GM23338 (cell line): ENCODE results near the gene PIGS. TPM values are rescaled to one million over a fixed set of nuclear protein-coding genes. Genes with fewer than 3 reads are reported as not detected.

Experiments used
- ATAC-seq: fragments of 200-7000 bp; cut with Tn5 transposase; 3 replicates; pipeline ENCODE4 v1.9.1; 2020
- DNase-seq: peaks from one replicate; pipeline ENCODE4 v3.0.0-alpha.2; 2015; ENCODE audit warnings: low spot score
- H2AFZ ChIP-seq: fragments of 200-600 bp; sonication (generic); 2 replicates; pipeline ENCODE4 v1.8.0; 2016; ENCODE audit warnings: antibody characterized with exemption, mild to moderate bottlenecking, moderate library complexity
- H3F3A ChIP-seq: fragments of 200-600 bp; sonication (generic); replicated peaks from 2 replicates; pipeline ENCODE4 v1.8.0; 2017; ENCODE audit warnings: antibody characterized with exemption, mixed run types, low read depth
- H3K27ac ChIP-seq: fragments of 200-600 bp; sonication (generic); 2 replicates; pipeline ENCODE4 v1.6.1; 2016; ENCODE audit warnings: low read depth
- H3K27me3 ChIP-seq: fragments of 200-600 bp; sonication (generic); 2 replicates; pipeline ENCODE4 v1.8.0; 2016; ENCODE audit warnings: mild to moderate bottlenecking, mixed run types, moderate library complexity; ENCODE audit not compliant: insufficient read depth
- H3K36me3 ChIP-seq: fragments of 200-600 bp; sonication (generic); 2 replicates; pipeline ENCODE4 v1.8.0; 2016; ENCODE audit warnings: mild to moderate bottlenecking; ENCODE audit not compliant: insufficient read depth
- H3K4me1 ChIP-seq: fragments of 200-600 bp; sonication (generic); 2 replicates; pipeline ENCODE4 v1.8.0; 2016; ENCODE audit warnings: mild to moderate bottlenecking, moderate library complexity; ENCODE audit not compliant: insufficient read depth
- H3K4me2 ChIP-seq: fragments of 200-600 bp; sonication (generic); 2 replicates; pipeline ENCODE4 v1.7.1; 2017; ENCODE audit warnings: mixed run types
- H3K4me3 ChIP-seq: fragments of 200-600 bp; sonication (generic); 2 replicates; pipeline ENCODE4 v1.6.1; 2016; ENCODE audit warnings: mixed run types
- H3K79me2 ChIP-seq: fragments of 200-600 bp; sonication (generic); replicated peaks from 2 replicates; pipeline ENCODE4 v1.8.0; 2017; ENCODE audit warnings: mild to moderate bottlenecking; ENCODE audit not compliant: insufficient read depth
- H3K9me2 ChIP-seq: fragments of 200-600 bp; sonication (generic); 2 replicates; pipeline ENCODE4 v1.8.0; 2017; ENCODE audit not compliant: insufficient read depth
- H4K20me1 ChIP-seq: fragments of 200-600 bp; sonication (generic); replicated peaks from 2 replicates; pipeline ENCODE4 v1.8.0; 2017; ENCODE audit warnings: mild to moderate bottlenecking; ENCODE audit not compliant: insufficient read depth
- H3K27ac Mint-ChIP-seq: 2 replicates; pipeline ENCODE4 v1.8.0; 2020; ENCODE audit warnings: inconsistent platforms, mild to moderate bottlenecking, moderate library complexity, mixed read lengths
- H3K27me3 Mint-ChIP-seq: 3 replicates; pipeline ENCODE4 v1.8.0; 2022; ENCODE audit warnings: low read depth, mild to moderate bottlenecking, moderate library complexity, mixed read lengths, inconsistent platforms; ENCODE audit not compliant: insufficient read depth, poor library complexity
- H3K36me3 Mint-ChIP-seq: 3 replicates; pipeline ENCODE4 v1.8.0; 2021; ENCODE audit warnings: low read depth, mild to moderate bottlenecking, inconsistent platforms, moderate library complexity, mixed read lengths
- H3K4me1 Mint-ChIP-seq: 3 replicates; pipeline ENCODE4 v1.8.0; 2020; ENCODE audit warnings: mild to moderate bottlenecking, inconsistent platforms, mixed read lengths
- H3K4me3 Mint-ChIP-seq: 3 replicates; pipeline ENCODE4 v1.8.0; 2021; ENCODE audit warnings: moderate library complexity, mild to moderate bottlenecking, inconsistent platforms, mixed read lengths
- H3K9me3 Mint-ChIP-seq: 3 replicates; pipeline ENCODE4 v1.8.0; 2020; ENCODE audit warnings: moderate library complexity, mild to moderate bottlenecking, inconsistent platforms, mixed read lengths
- CREB1 ChIP-seq: fragments of 250-450 bp; sonication (Bioruptor Pico); IDR thresholded peaks from 2 replicates; pipeline ENCODE4 v1.5.0; 2020; ENCODE audit warnings: low read depth, mild to moderate bottlenecking, moderate library complexity
- CTCF ChIP-seq, 2 experiments: fragments of 200-600 bp in 1 of 2; sonication (generic) in 1 of 2; conservative IDR thresholded peaks; 2 replicates each; pipeline versions ENCODE4 v1.5.1 to v1.6.1; 2016 to 2017; ENCODE audit warnings: antibody characterized with exemption in 2 of 2, low read depth in 2 of 2, mild to moderate bottlenecking in 2 of 2, moderate library complexity in 1 of 2
- ETS1 ChIP-seq: IDR thresholded peaks from 2 replicates; pipeline ENCODE4 v1.6.1; 2016; ENCODE audit warnings: antibody characterized with exemption
- EZH2 ChIP-seq: fragments of 200-600 bp; sonication (generic); IDR thresholded peaks from one replicate; pipeline ENCODE4 v1.8.0; 2017; ENCODE audit warnings: antibody characterized with exemption, mild to moderate bottlenecking, low read depth; ENCODE audit not compliant: unreplicated experiment
- EZH2phosphoT487 ChIP-seq: fragments of 200-600 bp; sonication (generic); IDR thresholded peaks from one replicate; pipeline ENCODE4 v1.8.1; 2018; ENCODE audit warnings: antibody characterized with exemption; ENCODE audit not compliant: unreplicated experiment
- JUNB ChIP-seq: IDR thresholded peaks from one replicate; pipeline ENCODE4 v1.6.1; 2016; ENCODE audit warnings: antibody characterized with exemption; ENCODE audit not compliant: unreplicated experiment
- NANOG ChIP-seq: IDR thresholded peaks from 2 replicates; pipeline ENCODE4 v1.6.1; 2016; ENCODE audit warnings: antibody characterized with exemption, borderline replicate concordance
- POLR2AphosphoS5 ChIP-seq: IDR thresholded peaks from 2 replicates; pipeline ENCODE4 v1.6.1; 2016; ENCODE audit warnings: antibody characterized with exemption, low read depth
- REST ChIP-seq: IDR thresholded peaks from one replicate; pipeline ENCODE4 v1.6.1; 2018; ENCODE audit warnings: antibody characterized with exemption; ENCODE audit not compliant: unreplicated experiment
- STAT1 ChIP-seq: IDR thresholded peaks from one replicate; pipeline ENCODE4 v1.6.1; 2016; ENCODE audit warnings: antibody characterized with exemption; ENCODE audit not compliant: unreplicated experiment
- ZNF114 ChIP-seq: fragments of 250-450 bp; sonication (Bioruptor Pico); IDR thresholded peaks from 2 replicates; pipeline ENCODE4 v1.5.0; 2020; ENCODE audit warnings: mild to moderate bottlenecking, moderate library complexity
- ZNF331 ChIP-seq: fragments of 250-450 bp; sonication (Bioruptor Pico); IDR thresholded peaks from 2 replicates; pipeline ENCODE4 v1.5.0; 2020; ENCODE audit warnings: low read depth, mild to moderate bottlenecking, moderate library complexity
- ZNF462 ChIP-seq: fragments of 250-450 bp; sonication (Bioruptor Pico); IDR thresholded peaks from 2 replicates; pipeline ENCODE4 v1.5.0; 2020; ENCODE audit warnings: mild to moderate bottlenecking, moderate library complexity
- polyA plus RNA-seq: library from polyadenylated mRNA; unstranded; fragments of >200 nt; fragmentation: Nextera tagmentation; extraction: Ambion mirVana; gene quantifications from 2 replicates; pipeline ENCODE4 v1.2.1, GENCODE V29; 2016
- total RNA-seq: library from RNA; depleted of rRNA; stranded (reverse); fragments of >200 nt; shearing (Covaris generic); gene quantifications from 2 replicates; pipeline ENCODE4 v1.2.3, GENCODE V29; 2014

The PIGS gene
- total and polyA plus RNA-seq, 2 experiments from 2014 or later = 16.4 to 53.2 TPM

- TF ChIP-seq ZNF462 (CRISPR knock-in tag) (no peak), ZNF331 (CRISPR knock-in tag) (no peak), REST (no peak), NANOG (no peak), POLR2AphosphoS5 (no peak), STAT1 (no peak), CREB1 (CRISPR knock-in tag) (no peak), EZH2phosphoT487 (no peak), ETS1 (no peak), ZNF114 (CRISPR knock-in tag) (no peak), EZH2 (no peak), JUNB (no peak), CTCF (conservative IDR thresholded peaks at IDR 0.05; ENCODE audit: low read depth in 2 of 2) (no peak)
- ATAC-seq (no peak), DNase-seq (no peak)
- 0 out of 2 replicates have a peak, but pooled peaks cover 5% of the 10 kb centered on the region for H3K27me3 ChIP-seq
- H3K9me3 Mint-ChIP-seq = no peaks in the 10 kb centered on the region
- no peaks in the 10 kb centered on the region for H3K9me2 ChIP-seq
- H3K4me3 Mint-ChIP-seq = no peak overlapping the region
- H3K4me3 ChIP-seq = no peak overlapping the region
- H3K27ac ChIP-seq = no peak overlapping the region
- no peak overlapping the region for H3K4me2 ChIP-seq
- no peaks in the 10 kb centered on the region for H4K20me1 ChIP-seq
- peaks cover 27% of the 10 kb centered on the region for H3K4me1 Mint-ChIP-seq
- H3F3A ChIP-seq = no peaks in the 10 kb centered on the region
- H2AFZ ChIP-seq = no peak overlapping the region
- peaks cover 15% of the 10 kb centered on the region; the same call in 1 of the 2 replicates for H3K4me1 ChIP-seq
- H3K79me2 ChIP-seq = no peaks in the 10 kb centered on the region
- H3K27me3 Mint-ChIP-seq = peaks cover 5% of the 10 kb centered on the region
- no peaks in the 10 kb centered on the region for H3K36me3 ChIP-seq
- no peaks in the 10 kb centered on the region for H3K36me3 Mint-ChIP-seq
- H3K27ac Mint-ChIP-seq = no peak overlapping the region
Observed at GRCh38 chr17:28503420-28503819, 67.9 kb downstream of the PIGS start.
